Neural progenitor cell (in vitro differentiated cells): ENCODE measurements around the gene TSPAN18. TPM values are rescaled to one million over a fixed set of nuclear protein-coding genes. Genes with fewer than 3 reads are reported as not detected.
"Not testable (repeated sequence)": the region's sequence is repeated elsewhere in the genome, so short reads cannot be mapped to it uniquely, and the experiment has no call there.

Experiments used
- DNase-seq: peaks from one replicate; pipeline ENCODE4 v3.0.0-alpha.2; 2016; ENCODE audit warnings: low spot score
- H2AFZ ChIP-seq: fragments of 200-600 bp; sonication (generic); replicated peaks from 2 replicates; pipeline ENCODE4 v1.6.1; 2016; ENCODE audit warnings: antibody characterized with exemption
- H3F3A ChIP-seq: fragments of 200-600 bp; sonication (generic); 2 replicates; pipeline ENCODE4 v1.6.1; 2016; ENCODE audit warnings: antibody characterized with exemption, low read depth
- H3K27ac ChIP-seq: fragments of 200-600 bp; sonication (generic); 2 replicates; pipeline ENCODE4 v1.5.1; 2016; ENCODE audit warnings: mild to moderate bottlenecking
- H3K27me3 ChIP-seq: fragments of 200-600 bp; sonication (generic); 2 replicates; pipeline ENCODE4 v1.6.1; 2016; ENCODE audit warnings: mild to moderate bottlenecking, moderate library complexity
- H3K36me3 ChIP-seq: fragments of 200-600 bp; sonication (generic); 2 replicates; pipeline ENCODE4 v1.5.1; 2016
- H3K4me1 ChIP-seq: fragments of 200-600 bp; sonication (generic); 2 replicates; pipeline ENCODE4 v1.6.1; 2016; ENCODE audit warnings: mixed run types
- H3K4me2 ChIP-seq: fragments of 200-600 bp; sonication (generic); 2 replicates; pipeline ENCODE4 v1.6.1; 2016
- H3K4me3 ChIP-seq: fragments of 200-600 bp; sonication (generic); 2 replicates; pipeline ENCODE4 v1.5.1; 2016
- H3K79me2 ChIP-seq: fragments of 200-600 bp; sonication (generic); 2 replicates; pipeline ENCODE4 v1.6.1; 2016; ENCODE audit warnings: low read depth
- H3K9ac ChIP-seq: fragments of 200-600 bp; sonication (generic); 2 replicates; pipeline ENCODE4 v1.6.1; 2016
- H3K9me3 ChIP-seq: fragments of 200-600 bp; sonication (generic); 2 replicates; pipeline ENCODE4 v1.5.1; 2016; ENCODE audit warnings: low read depth
- H4K20me1 ChIP-seq: fragments of 200-600 bp; sonication (generic); 2 replicates; pipeline ENCODE4 v1.6.1; 2016; ENCODE audit warnings: low read depth
- H3K27ac Mint-ChIP-seq: 3 replicates; pipeline ENCODE4 v1.8.0; 2021; ENCODE audit warnings: mixed read lengths
- H3K27me3 Mint-ChIP-seq: 2 replicates; pipeline ENCODE4 v1.8.0; 2022; ENCODE audit warnings: low read depth, mild to moderate bottlenecking, inconsistent platforms, moderate library complexity, mixed read lengths; ENCODE audit not compliant: insufficient read depth
- H3K36me3 Mint-ChIP-seq: 3 replicates; pipeline ENCODE4 v1.8.0; 2021; ENCODE audit warnings: mixed read lengths
- H3K4me1 Mint-ChIP-seq: 3 replicates; pipeline ENCODE4 v1.8.0; 2021; ENCODE audit warnings: mixed read lengths
- H3K4me3 Mint-ChIP-seq: 3 replicates; pipeline ENCODE4 v1.8.0; 2021; ENCODE audit warnings: mild to moderate bottlenecking, moderate library complexity, mixed read lengths
- H3K9me3 Mint-ChIP-seq: 3 replicates; pipeline ENCODE4 v1.8.0; 2020; ENCODE audit warnings: mixed read lengths
- CTCF ChIP-seq: fragments of 200-600 bp; sonication (generic); IDR thresholded peaks from 2 replicates; pipeline ENCODE4 v1.5.1; 2017; ENCODE audit warnings: antibody characterized with exemption, mild to moderate bottlenecking
- EZH2 ChIP-seq: fragments of 200-600 bp; sonication (generic); IDR thresholded peaks from 2 replicates; pipeline ENCODE4 v1.6.1; 2017; ENCODE audit warnings: antibody characterized with exemption, mild to moderate bottlenecking, moderate library complexity
- EZH2phosphoT487 ChIP-seq: fragments of 200-600 bp; sonication (generic); IDR thresholded peaks from 2 replicates; pipeline ENCODE4 v1.6.1; 2017; ENCODE audit warnings: antibody characterized with exemption
- total RNA-seq: library from RNA; depleted of rRNA; stranded (reverse); fragments of >200 nt; gene quantifications from 2 replicates; pipeline ENCODE4 v1.2.3, GENCODE V29; 2015; ENCODE audit warnings: low replicate concordance

Gene TSPAN18
- total RNA-seq, 1 donor from 2014 or later, result 16.5 TPM

- H3K4me3 ChIP-seq, result no peak overlapping the region
- peaks cover 57% of the 10 kb centered on the region for H3K4me1 ChIP-seq
- Mint-ChIP-seq H3K4me3 (no peak overlapping the region), H3K27ac (peak overlapping the region; percentile 63), H3K4me1 (peaks cover 59% of the 10 kb centered on the region), H3K27me3 (peaks cover 2% of the 10 kb centered on the region), H3K9me3 (peaks cover 3% of the 10 kb centered on the region), H3K36me3 (peaks cover 15% of the 10 kb centered on the region)
- peaks cover 4% of the 10 kb centered on the region for H3K79me2 ChIP-seq
- TF ChIP-seq EZH2 (no peak), CTCF (no peak), EZH2phosphoT487 (no peak)
- no peak overlapping the region for H2AFZ ChIP-seq
- DNase-seq, result no peak
- H3K9ac ChIP-seq, result no peak overlapping the region
- no peak overlapping the region for H3K27ac ChIP-seq
- H3F3A ChIP-seq, result peaks cover 28% of the 10 kb centered on the region
- H3K9me3 ChIP-seq, result no peaks in the 10 kb centered on the region
- no peaks in the 10 kb centered on the region for H3K27me3 ChIP-seq
- H4K20me1 ChIP-seq, result no peaks in the 10 kb centered on the region
- no peaks in the 10 kb centered on the region for H3K36me3 ChIP-seq
- peak overlapping the region; percentile 11 for H3K4me2 ChIP-seq
Measured at GRCh38 chr11:44868455-44869421, 142.0 kb downstream of the TSPAN18 start.

- TF ChIP-seq CTCF (no peak), EZH2 (no peak)
- no peak overlapping the region for H3K9ac ChIP-seq
- Mint-ChIP-seq H3K27me3 (peaks cover 2% of the 10 kb centered on the region), H3K9me3 (peaks cover 3% of the 10 kb centered on the region), H3K36me3 (peaks cover 12% of the 10 kb centered on the region), H3K4me1 (peaks cover 65% of the 10 kb centered on the region), H3K27ac (peak overlapping the region; percentile 32), H3K4me3 (no peak overlapping the region)
- no peaks in the 10 kb centered on the region for H3K27me3 ChIP-seq
- DNase-seq, result no peak
- H4K20me1 ChIP-seq, result no peaks in the 10 kb centered on the region
- no peaks in the 10 kb centered on the region for H3K9me3 ChIP-seq
- H3K36me3 ChIP-seq, result no peaks in the 10 kb centered on the region
- H3K4me2 ChIP-seq, result no peak overlapping the region
- H3K4me1 ChIP-seq, result peaks cover 56% of the 10 kb centered on the region
- peaks cover 21% of the 10 kb centered on the region for H3F3A ChIP-seq
- H3K79me2 ChIP-seq, result no peaks in the 10 kb centered on the region
- H2AFZ ChIP-seq, result no peak overlapping the region
- H3K27ac ChIP-seq, result peak overlapping the region; percentile 49
- no peak overlapping the region for H3K4me3 ChIP-seq
Measured at GRCh38 chr11:44870181-44870580, 143.4 kb downstream of the TSPAN18 start.

GRCh38 chr11:44870615-44871176 lies 143.9 kb downstream of the TSPAN18 start:
- Mint-ChIP-seq H3K9me3 (peaks cover 3% of the 10 kb centered on the region), H3K27me3 (peaks cover 2% of the 10 kb centered on the region), H3K36me3 (peaks cover 12% of the 10 kb centered on the region), H3K4me3 (no peak overlapping the region), H3K27ac (no peak overlapping the region), H3K4me1 (peaks cover 65% of the 10 kb centered on the region)
- DNase-seq, result no peak
- Histone ChIP-seq H4K20me1 (no peaks in the 10 kb centered on the region), H3K4me3 (no peak overlapping the region), H3K4me2 (no peak overlapping the region), H2AFZ (no peak overlapping the region), H3K27ac (no peak overlapping the region), H3K79me2 (no peaks in the 10 kb centered on the region), H3K9me3 (no peaks in the 10 kb centered on the region), H3K9ac (no peak overlapping the region), H3K36me3 (no peaks in the 10 kb centered on the region), H3K4me1 (peaks cover 56% of the 10 kb centered on the region), H3F3A (peaks cover 21% of the 10 kb centered on the region), H3K27me3 (no peaks in the 10 kb centered on the region)
- TF ChIP-seq EZH2phosphoT487 (no peak), EZH2 (no peak), CTCF (no peak)

GRCh38 chr11:44871682-44872081 lies 144.9 kb downstream of the TSPAN18 start:
- not testable (repeated sequence) for H3K9ac ChIP-seq, H3K4me2 ChIP-seq, H3K36me3 ChIP-seq, H3K27me3 ChIP-seq, H3K4me3 Mint-ChIP-seq, H3K9me3 Mint-ChIP-seq, H3K27me3 Mint-ChIP-seq, H3K4me3 ChIP-seq, H3K9me3 ChIP-seq, H3K27ac ChIP-seq, H3K79me2 ChIP-seq, H4K20me1 ChIP-seq, DNase-seq, H3K27ac Mint-ChIP-seq, H2AFZ ChIP-seq
- Mint-ChIP-seq H3K4me1 (peaks cover 59% of the 10 kb centered on the region), H3K36me3 (peaks cover 12% of the 10 kb centered on the region)
- Histone ChIP-seq H3K4me1 (peaks cover 56% of the 10 kb centered on the region), H3F3A (peaks cover 29% of the 10 kb centered on the region)
